Breast epithelium (tissue), 4 donors: Measurements from ENCODE around the gene INPPL1. TPM values are rescaled to one million over a fixed set of nuclear protein-coding genes. Genes with fewer than 3 reads are reported as not detected.
A peak's percentile ranks its signal among the peaks of the same experiment; 100 is the strongest.

Experiments used
- DNase-seq, 2 donors: peaks; one replicate each; pipeline ENCODE4 v3.0.0-alpha.2; 2019; ENCODE audit warnings: low spot score in 2 of 2
- H3K27ac ChIP-seq, 2 donors: fragments of 200-600 bp; sonication (generic) in 1 of 2; one replicate each; pipeline ENCODE4 v1.5.1; 2016 to 2019; ENCODE audit warnings: mild to moderate bottlenecking in 1 of 2
- H3K27me3 ChIP-seq, 2 donors: fragments of 200-600 bp; sonication (generic) in 1 of 2; one replicate each; pipeline versions ENCODE4 v1.5.1 to v1.6.0; 2017 to 2019; ENCODE audit warnings: control low read depth in 1 of 2, mild to moderate bottlenecking in 1 of 2
- H3K36me3 ChIP-seq: fragments of 200-600 bp; one replicate; pipeline ENCODE4 v1.5.1; 2019
- H3K4me1 ChIP-seq, 2 donors: fragments of 200-600 bp; sonication (generic); one replicate each; pipeline ENCODE4 v1.5.1; 2016 to 2019; ENCODE audit warnings: control low read depth in 1 of 2
- H3K4me3 ChIP-seq, 3 donors: fragments of 200-600 bp; sonication (generic); 1 replicate in 2 of 3; 2 replicates in 1 of 3; pipeline ENCODE4 v1.5.1; 2016 to 2019; ENCODE audit warnings: mild to moderate bottlenecking in 3 of 3, moderate library complexity in 2 of 3
- H3K9me3 ChIP-seq, 2 donors: fragments of 200-600 bp; sonication (generic) in 1 of 2; one replicate each; pipeline ENCODE4 v1.5.1; 2016 to 2019; ENCODE audit warnings: control low read depth in 1 of 2
- CTCF ChIP-seq, 3 donors: fragments of 450-650 bp; IDR thresholded peaks; one replicate each; pipeline ENCODE4 v1.5.1; 2016 to 2017; ENCODE audit warnings: antibody characterized with exemption in 3 of 3, mild to moderate bottlenecking in 3 of 3, moderate library complexity in 3 of 3
- POLR2A ChIP-seq: fragments of 450-650 bp; IDR thresholded peaks from one replicate; pipeline ENCODE4 v1.6.1; 2016; ENCODE audit warnings: antibody characterized with exemption, mild to moderate bottlenecking, moderate library complexity
- POLR2AphosphoS5 ChIP-seq, 3 donors: sonication (generic); formaldehyde crosslinking; IDR thresholded peaks; one replicate each; pipeline ENCODE4 v1.6.1; 2017; ENCODE audit warnings: antibody characterized with exemption in 3 of 3
- intact Hi-C: fragments of 100-400 bp; cut with DNase I; formaldehyde crosslinking; loops from one replicate; pipeline ENCODE4 v1.15.1; 2023; ENCODE audit warnings: low total_unique reads
- total RNA-seq, 3 donors: library from RNA; depleted of rRNA; stranded (reverse); fragments of >200 nt; gene quantifications; one replicate each; pipeline ENCODE4 v1.1.0, GENCODE V29; 2016

INPPL1 gene
- total RNA-seq, 3 donors from 2014 or later, result 47.2 to 91.8 (median 73.1) TPM

- Histone ChIP-seq H3K27ac (no peak overlapping the region), H3K4me3 (no peak overlapping the region), H3K9me3 (peaks cover 3 to 12% of the 10 kb centered on the region in 2 donors), H3K36me3 (no peaks in the 10 kb centered on the region), H3K4me1 (no peaks in the 10 kb centered on the region), H3K27me3 (no peaks in the 10 kb centered on the region)
- no peak for DNase-seq
- TF ChIP-seq POLR2A (no peak), CTCF (IDR thresholded peaks at IDR 0.05) (no peak), POLR2AphosphoS5 (IDR thresholded peaks at IDR 0.05) (no peak)
- intact Hi-C loops, result no loop called here
Measured at GRCh38 chr11:72209101-72209500, 15.5 kb upstream of the INPPL1 start.

GRCh38 chr11:72216638-72217037, 7.9 kb upstream of the INPPL1 start, which contains the start of gene FOLR2:
Gene FOLR2, plus strand, starts transcription at chr11:72216794. Its CDS starts 1,791 bp downstream, at chr11:72218585.
- H3K4me3 ChIP-seq, result peak within 1 kb of the TSS in 1 of 3 donors; percentile 29
- no peak for DNase-seq
- no peaks in the 10 kb centered on the region for H3K36me3 ChIP-seq
- intact Hi-C loops, result no loop called here
- H3K9me3 ChIP-seq, result no peaks in the 10 kb centered on the region
- no peak within 1 kb of the TSS for H3K27ac ChIP-seq
- no peaks in the 10 kb centered on the region for H3K4me1 ChIP-seq
- TF ChIP-seq CTCF (IDR thresholded peaks at IDR 0.05) (no peak), POLR2AphosphoS5 (IDR thresholded peaks at IDR 0.05) (no peak), POLR2A (no peak)
- H3K27me3 ChIP-seq, result no peaks in the 10 kb centered on the region

GRCh38 chr11:72217841-72218240, 6.7 kb upstream of the INPPL1 start:
- Histone ChIP-seq H3K36me3 (no peaks in the 10 kb centered on the region), H3K27ac (peak overlapping the region in 1 of 2 donors; percentile 9)
- TF ChIP-seq POLR2A (no peak), CTCF (IDR thresholded peaks at IDR 0.05) (no peak), POLR2AphosphoS5 (IDR thresholded peaks at IDR 0.05) (no peak)

DNA sequence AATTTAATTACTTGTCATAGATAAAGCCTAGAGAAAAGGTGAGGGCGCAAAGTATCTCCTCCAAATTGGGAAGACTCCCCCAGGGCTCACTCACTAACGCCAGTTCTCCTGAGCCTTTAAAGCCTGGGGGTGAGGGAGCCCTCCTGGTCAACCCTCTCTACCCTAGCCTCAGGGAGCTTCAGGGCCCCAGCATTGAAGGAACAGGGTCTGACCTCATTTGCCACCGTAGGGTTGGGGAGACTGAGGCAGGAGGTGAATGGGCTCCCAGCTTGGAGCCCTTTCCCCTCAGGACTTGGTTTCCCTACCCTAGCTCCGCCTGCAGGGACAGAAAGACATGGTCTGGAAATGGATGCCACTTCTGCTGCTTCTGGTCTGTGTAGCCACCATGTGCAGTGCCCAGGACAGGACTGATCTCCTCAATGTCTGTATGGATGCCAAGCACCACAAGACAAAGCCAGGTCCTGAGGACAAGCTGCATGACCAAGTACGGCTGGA, 6.3 kb upstream of the INPPL1 start:
- Histone ChIP-seq H3K4me3 (no peak overlapping the region), H3K27me3 (no peaks in the 10 kb centered on the region), H3K27ac (no peak overlapping the region), H3K4me1 (no peaks in the 10 kb centered on the region), H3K9me3 (no peaks in the 10 kb centered on the region), H3K36me3 (no peaks in the 10 kb centered on the region)
- intact Hi-C loops, result no loop called here
- no peak for DNase-seq
- TF ChIP-seq POLR2AphosphoS5 (IDR thresholded peaks at IDR 0.05) (no peak), POLR2A (no peak), CTCF (IDR thresholded peaks at IDR 0.05) (no peak)

More at GRCh38 chr11:72217841-72218240, 6.7 kb upstream of the INPPL1 start:
- Histone ChIP-seq H3K27me3 (no peaks in the 10 kb centered on the region), H3K4me3 (peak overlapping the region in 1 of 3 donors; percentile 29), H3K9me3 (no peaks in the 10 kb centered on the region), H3K4me1 (no peaks in the 10 kb centered on the region)
- intact Hi-C loops, result no loop called here
- DNase-seq, result no peak

- Histone ChIP-seq H3K36me3 (no peaks in the 10 kb centered on the region), H3K9me3 (no peaks in the 10 kb centered on the region), H3K4me1 (peaks cover 5 to 6% of the 10 kb centered on the region in 2 donors), H3K27me3 (no peaks in the 10 kb centered on the region), H3K27ac (peak overlapping the region in 1 of 2 donors; percentile 98), H3K4me3 (no peak overlapping the region)
- DNase-seq, result no peak
- intact Hi-C loops, result no loop called here
- TF ChIP-seq CTCF (IDR thresholded peaks at IDR 0.05) (no peak), POLR2AphosphoS5 (IDR thresholded peaks at IDR 0.05) (no peak), POLR2A (no peak)
Measured at GRCh38 chr11:72220696-72221363, 3.7 kb upstream of the INPPL1 start.
